HL-60 (cell line): ENCODE results near the gene RNF5.

Experiments used
- DNase-seq, 2 experiments: peaks; one replicate each; pipeline ENCODE4 v3.0.0-alpha.2; 2010 to 2020; ENCODE audit warnings: low read depth in 1 of 2, low spot score in 1 of 2
- H3K27ac ChIP-seq: fragments of 250-450 bp; sonication (Bioruptor Pico); replicated peaks from 2 replicates; pipeline ENCODE4 v1.5.1; 2020; ENCODE audit warnings: mild to moderate bottlenecking, moderate library complexity
- H3K27me3 ChIP-seq: fragments of 250-450 bp; sonication (Bioruptor Pico); 2 replicates; pipeline ENCODE4 v1.5.1; 2021; ENCODE audit warnings: mild to moderate bottlenecking, moderate library complexity; ENCODE audit not compliant: insufficient read depth, poor library complexity, severe bottlenecking
- H3K4me3 ChIP-seq: replicated peaks from 2 replicates; pipeline ENCODE4 v1.5.1; 2011; ENCODE audit warnings: mild to moderate bottlenecking, control low read depth, low read length; ENCODE audit not compliant: insufficient read depth
- CTCF ChIP-seq: IDR thresholded peaks from one replicate; pipeline ENCODE4 v1.5.1; 2011; ENCODE audit warnings: low read length, control low read depth, inconsistent platforms; ENCODE audit not compliant: insufficient read depth
- GABPA ChIP-seq: IDR thresholded peaks from 2 replicates; pipeline ENCODE4 v1.6.1; 2012; ENCODE audit warnings: low read depth
- POLR2AphosphoS5 ChIP-seq: IDR thresholded peaks from 2 replicates; pipeline ENCODE4 v1.6.1; 2012; ENCODE audit warnings: low read depth
- SPI1 ChIP-seq: IDR thresholded peaks from 2 replicates; pipeline ENCODE4 v1.6.1; 2012; ENCODE audit warnings: low read depth, mild to moderate bottlenecking, borderline replicate concordance
- TF ChIP-seq, protein P1 (sequence below): IDR thresholded peaks from 2 replicates; pipeline ENCODE4 v1.6.1; 2012; ENCODE audit warnings: low read depth; ENCODE audit not compliant: insufficient replicate concordance

The RNF5 gene

GRCh38 chr6:32216285-32216684 lies 38.1 kb downstream of the RNF5 start:
- H3K27ac ChIP-seq, result no peak overlapping the region
- no peak for DNase-seq
- TF ChIP-seq POLR2AphosphoS5 (no peak), CTCF (no peak), GABPA (no peak), SPI1 (no peak)
- TF ChIP-seq, protein P1, sequence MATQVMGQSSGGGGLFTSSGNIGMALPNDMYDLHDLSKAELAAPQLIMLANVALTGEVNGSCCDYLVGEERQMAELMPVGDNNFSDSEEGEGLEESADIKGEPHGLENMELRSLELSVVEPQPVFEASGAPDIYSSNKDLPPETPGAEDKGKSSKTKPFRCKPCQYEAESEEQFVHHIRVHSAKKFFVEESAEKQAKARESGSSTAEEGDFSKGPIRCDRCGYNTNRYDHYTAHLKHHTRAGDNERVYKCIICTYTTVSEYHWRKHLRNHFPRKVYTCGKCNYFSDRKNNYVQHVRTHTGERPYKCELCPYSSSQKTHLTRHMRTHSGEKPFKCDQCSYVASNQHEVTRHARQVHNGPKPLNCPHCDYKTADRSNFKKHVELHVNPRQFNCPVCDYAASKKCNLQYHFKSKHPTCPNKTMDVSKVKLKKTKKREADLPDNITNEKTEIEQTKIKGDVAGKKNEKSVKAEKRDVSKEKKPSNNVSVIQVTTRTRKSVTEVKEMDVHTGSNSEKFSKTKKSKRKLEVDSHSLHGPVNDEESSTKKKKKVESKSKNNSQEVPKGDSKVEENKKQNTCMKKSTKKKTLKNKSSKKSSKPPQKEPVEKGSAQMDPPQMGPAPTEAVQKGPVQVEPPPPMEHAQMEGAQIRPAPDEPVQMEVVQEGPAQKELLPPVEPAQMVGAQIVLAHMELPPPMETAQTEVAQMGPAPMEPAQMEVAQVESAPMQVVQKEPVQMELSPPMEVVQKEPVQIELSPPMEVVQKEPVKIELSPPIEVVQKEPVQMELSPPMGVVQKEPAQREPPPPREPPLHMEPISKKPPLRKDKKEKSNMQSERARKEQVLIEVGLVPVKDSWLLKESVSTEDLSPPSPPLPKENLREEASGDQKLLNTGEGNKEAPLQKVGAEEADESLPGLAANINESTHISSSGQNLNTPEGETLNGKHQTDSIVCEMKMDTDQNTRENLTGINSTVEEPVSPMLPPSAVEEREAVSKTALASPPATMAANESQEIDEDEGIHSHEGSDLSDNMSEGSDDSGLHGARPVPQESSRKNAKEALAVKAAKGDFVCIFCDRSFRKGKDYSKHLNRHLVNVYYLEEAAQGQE, result no peak
- H3K4me3 ChIP-seq, result no peak overlapping the region
- H3K27me3 ChIP-seq, result no peaks in the 10 kb centered on the region

DNA sequence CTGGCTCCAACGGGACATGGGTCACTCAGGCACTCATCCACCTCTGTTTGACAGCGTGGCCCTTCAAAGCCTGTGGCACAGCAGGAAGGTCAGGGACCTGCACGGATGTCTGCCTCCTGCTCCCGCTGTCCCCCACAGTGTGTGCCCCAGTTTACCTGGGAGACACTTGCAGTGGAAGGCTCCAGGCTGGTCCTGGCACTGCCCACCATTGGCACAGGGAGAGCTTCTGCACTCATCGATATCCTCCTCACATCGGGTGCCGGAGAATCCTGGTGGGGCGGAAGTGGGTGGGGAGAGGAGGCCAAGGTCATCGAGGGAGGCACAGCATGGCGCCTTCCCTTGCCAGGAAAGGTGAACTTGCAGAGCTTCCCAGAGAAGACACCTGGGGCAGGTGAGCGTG lies 38.8 kb downstream of the RNF5 start:
- no peak overlapping the region for H3K4me3 ChIP-seq
- TF ChIP-seq, protein P1, result no peak
- TF ChIP-seq GABPA, result no peak
- TF ChIP-seq POLR2AphosphoS5, result no peak
- TF ChIP-seq SPI1, result no peak
- no peaks in the 10 kb centered on the region for H3K27me3 ChIP-seq
- H3K27ac ChIP-seq, result no peak overlapping the region
- DNase-seq, result no peak

DNA sequence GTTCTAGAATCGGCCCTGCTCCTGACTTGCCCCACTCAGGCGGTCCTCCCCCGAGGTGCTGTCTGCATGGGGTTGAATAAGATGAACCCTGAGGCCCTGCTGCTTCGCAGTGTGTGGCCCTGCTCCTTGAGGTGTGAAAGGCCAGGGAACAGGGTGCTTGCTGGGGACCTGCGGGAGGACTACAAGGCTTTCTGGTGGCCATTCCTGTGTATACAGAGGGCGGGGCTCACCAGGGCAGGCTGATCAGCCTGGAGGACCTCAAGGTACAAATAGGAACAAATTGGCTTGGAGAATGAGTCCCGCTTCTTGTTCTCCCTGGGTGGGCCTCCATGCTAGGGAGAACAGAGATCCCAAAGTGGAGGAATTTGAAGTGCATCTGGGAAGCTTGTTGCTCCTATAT lies 40.0 kb downstream of the RNF5 start:
- no peak overlapping the region for H3K4me3 ChIP-seq
- DNase-seq, result no peak
- no peaks in the 10 kb centered on the region for H3K27me3 ChIP-seq
- no peak overlapping the region for H3K27ac ChIP-seq
- no peak for TF ChIP-seq CTCF
- TF ChIP-seq GABPA, result no peak
- TF ChIP-seq POLR2AphosphoS5, result no peak
- TF ChIP-seq, protein P1, result no peak
- TF ChIP-seq SPI1, result no peak

- TF ChIP-seq POLR2AphosphoS5, result no peak
- TF ChIP-seq, protein P1, result no peak
- TF ChIP-seq CTCF, result no peak
- no peak for TF ChIP-seq SPI1
- no peak overlapping the region for H3K4me3 ChIP-seq
- H3K27me3 ChIP-seq, result no peaks in the 10 kb centered on the region
- H3K27ac ChIP-seq, result no peak overlapping the region
- no peak for DNase-seq
Measured at GRCh38 chr6:32220021-32220420, 41.8 kb downstream of the RNF5 start.
